GM21717 (cell line): ENCODE data around the gene VCAN.

Experiments used
- ATAC-seq: cut with Tn5 transposase; IDR thresholded peaks from one replicate; pipeline ENCODE4 v1.9.1; 2021; ENCODE audit warnings: mild to moderate bottlenecking, moderate library complexity; ENCODE audit not compliant: unreplicated experiment

Gene VCAN

GRCh38 chr5:83467371-83468035 is 4.0 kb upstream of the VCAN start:
- no peak for ATAC-seq

GRCh38 chr5:83469075-83469474 is 2.5 kb upstream of the VCAN start:
- no peak for ATAC-seq

- ATAC-seq, result no peak
These were observed 779 bp upstream of the VCAN start for GRCh38 chr5:83470526-83471404.

GRCh38 chr5:83472213-83472507 is 616 bp downstream of the VCAN start:
- no peak for ATAC-seq

- ATAC-seq, result peak; percentile 49
These were observed 1.2 kb downstream of the VCAN start for GRCh38 chr5:83472508-83473345.

GRCh38 chr5:83473346-83474160 is 2.0 kb downstream of the VCAN start:
- peak; percentile 71 for ATAC-seq

- ATAC-seq, result peak; percentile 45
These were observed 2.7 kb downstream of the VCAN start for GRCh38 chr5:83474161-83474796.

- ATAC-seq, result no peak
These were observed 3.4 kb downstream of the VCAN start for GRCh38 chr5:83474991-83475390.

GRCh38 chr5:83475391-83475863 is 3.9 kb downstream of the VCAN start:
- ATAC-seq, result no peak

GRCh38 chr5:83475935-83476814 is 4.6 kb downstream of the VCAN start:
- no peak for ATAC-seq

- no peak for ATAC-seq
These were observed 11.4 kb downstream of the VCAN start for GRCh38 chr5:83482961-83483360.

- ATAC-seq, result no peak
These were observed 12.8 kb downstream of the VCAN start for GRCh38 chr5:83484294-83484693.

GRCh38 chr5:83485842-83486241 is 14.3 kb downstream of the VCAN start:
- ATAC-seq, result no peak

GRCh38 chr5:83487155-83487554 is 15.6 kb downstream of the VCAN start:
- no peak for ATAC-seq

- ATAC-seq, result no peak
These were observed 16.7 kb downstream of the VCAN start for GRCh38 chr5:83488271-83488670.

GRCh38 chr5:83488821-83489220 is 17.3 kb downstream of the VCAN start:
- ATAC-seq, result no peak

GRCh38 chr5:83490203-83490602 is 18.7 kb downstream of the VCAN start:
- no peak for ATAC-seq

GRCh38 chr5:83492331-83492730 is 20.8 kb downstream of the VCAN start:
- ATAC-seq, result no peak

- ATAC-seq, result no peak
These were observed 22.1 kb downstream of the VCAN start for GRCh38 chr5:83493644-83494043.
